OCI-LY7 (cell line): Measurements from ENCODE around the gene CTDSPL. TPM values are rescaled to one million over a fixed set of nuclear protein-coding genes. Genes with fewer than 3 reads are reported as not detected.

Source experiments
- BruUV-seq: library from RNA; stranded (reverse); fragments of 400-500 nt; replicated peaks from 2 replicates; lab custom pipeline; 2021; lab: Mats Ljungman, UMichigan
- CTCF ChIA-PET: fragments of 300-600 bp; sonication (Branson Sonifier 250); formaldehyde crosslinking; loops from one replicate; lab custom pipeline; 2022; ENCODE audit warnings: antibody characterized with exemption; ENCODE audit not compliant: unreplicated experiment; lab: Charles Lee
- POLR2A ChIA-PET: fragments of 300-600 bp; sonication (Branson Sonifier 250); formaldehyde crosslinking; loops from one replicate; lab custom pipeline; 2022; ENCODE audit warnings: antibody characterized with exemption; lab: Charles Lee
- DNase-seq: peaks from one replicate; pipeline ENCODE4 v3.0.0-alpha.2; 2015; ENCODE audit warnings: low spot score
- H2AFZ ChIP-seq: fragments of 200-600 bp; sonication (generic), shearing (Covaris generic); 2 replicates; pipeline ENCODE4 v1.6.1; 2014; ENCODE audit warnings: mild to moderate bottlenecking, antibody characterized with exemption, low read length, moderate library complexity
- H3K27ac ChIP-seq: fragments of 200-600 bp; sonication (generic); 2 replicates; pipeline ENCODE4 v1.5.1; 2014; ENCODE audit warnings: mixed run types, low read depth, mild to moderate bottlenecking, moderate library complexity, low read length, inconsistent platforms; ENCODE audit not compliant: poor library complexity, severe bottlenecking
- H3K36me3 ChIP-seq: fragments of 200-600 bp; sonication (generic); 2 replicates; pipeline ENCODE4 v1.6.1; 2014; ENCODE audit warnings: mild to moderate bottlenecking, antibody characterized with exemption, low read length, moderate library complexity, mixed read lengths; ENCODE audit not compliant: insufficient read depth
- H3K4me1 ChIP-seq: fragments of 200-600 bp; sonication (generic); 2 replicates; pipeline ENCODE4 v1.5.1; 2014; ENCODE audit warnings: mild to moderate bottlenecking, low read length; ENCODE audit not compliant: insufficient read depth, poor library complexity, severe bottlenecking
- H3K4me2 ChIP-seq: fragments of 200-600 bp; sonication (generic); 2 replicates; pipeline ENCODE4 v1.6.1; 2014; ENCODE audit warnings: mild to moderate bottlenecking, low read length
- H3K4me3 ChIP-seq: fragments of 200-600 bp; sonication (generic); 2 replicates; pipeline ENCODE4 v1.5.1; 2014; ENCODE audit warnings: mild to moderate bottlenecking, low read depth, low read length; ENCODE audit not compliant: poor library complexity, severe bottlenecking
- H3K79me2 ChIP-seq: fragments of 200-600 bp; sonication (generic); 2 replicates; pipeline ENCODE4 v1.6.1; 2016; ENCODE audit warnings: low read depth, mild to moderate bottlenecking, low read length, moderate library complexity, mixed read lengths; ENCODE audit not compliant: insufficient read depth
- H3K9me2 ChIP-seq: fragments of 200-600 bp; sonication (generic); 2 replicates; pipeline ENCODE4 v1.6.1; 2016; ENCODE audit warnings: mild to moderate bottlenecking, low read length, mixed read lengths; ENCODE audit not compliant: insufficient read depth
- H3K9me3 ChIP-seq: fragments of 200-600 bp; sonication (generic); 2 replicates; pipeline ENCODE4 v1.6.1; 2014; ENCODE audit warnings: mild to moderate bottlenecking, mixed run types, low read length, mixed read lengths
- H4K20me1 ChIP-seq: fragments of 200-600 bp; sonication (generic); 2 replicates; pipeline ENCODE4 v1.6.1; 2014; ENCODE audit warnings: mild to moderate bottlenecking, antibody characterized with exemption, low read length, moderate library complexity, mixed read lengths; ENCODE audit not compliant: insufficient read depth
- EZH2phosphoT487 ChIP-seq: fragments of 200-600 bp; sonication (generic); IDR thresholded peaks from 2 replicates; pipeline ENCODE4 v1.6.1; 2018; ENCODE audit warnings: low read depth, borderline replicate concordance, mild to moderate bottlenecking, mixed run types, antibody characterized with exemption, low read length, moderate library complexity, mixed read lengths
- intact Hi-C: fragments of 100-400 bp; cut with micrococcal nuclease; formaldehyde crosslinking; loops from one replicate; pipeline ENCODE4 v1.10.0; 2022; ENCODE audit not compliant: unreplicated experiment
- total RNA-seq, 2 experiments: library from RNA; depleted of rRNA in 1 of 2; stranded (reverse); fragments of >200 nt in 1 of 2; shearing (Covaris generic) in 1 of 2; gene quantifications; 2 replicates each; pipeline ENCODE4 v1.2.3, GENCODE V29; 2014 to 2022
- TF ChIP-seq, protein P1 (sequence below): fragments of 200-600 bp; sonication (generic); conservative IDR thresholded peaks from 2 replicates; pipeline ENCODE4 v1.5.1; 2014; ENCODE audit warnings: mild to moderate bottlenecking, antibody characterized with exemption, low read length, moderate library complexity, mixed read lengths

The CTDSPL gene
- total RNA-seq, 2 experiments from 2014 or later: 0.38 TPM; not detected in 1

GRCh38 chr3:37924453-37924852 lies 62.8 kb downstream of the CTDSPL start:
- no peaks in the 10 kb centered on the region for H3K4me1 ChIP-seq
- H3K27ac ChIP-seq: no peak overlapping the region
- H2AFZ ChIP-seq: no peak overlapping the region
- no peaks in the 10 kb centered on the region for H3K79me2 ChIP-seq
- H4K20me1 ChIP-seq: no peaks in the 10 kb centered on the region
- no peak overlapping the region for H3K4me3 ChIP-seq
- intact Hi-C loops: no loop called here
- no peaks in the 10 kb centered on the region for H3K9me3 ChIP-seq
- no peak overlapping the region for H3K4me2 ChIP-seq
- no peaks in the 10 kb centered on the region for H3K9me2 ChIP-seq
- TF ChIP-seq, protein P1, sequence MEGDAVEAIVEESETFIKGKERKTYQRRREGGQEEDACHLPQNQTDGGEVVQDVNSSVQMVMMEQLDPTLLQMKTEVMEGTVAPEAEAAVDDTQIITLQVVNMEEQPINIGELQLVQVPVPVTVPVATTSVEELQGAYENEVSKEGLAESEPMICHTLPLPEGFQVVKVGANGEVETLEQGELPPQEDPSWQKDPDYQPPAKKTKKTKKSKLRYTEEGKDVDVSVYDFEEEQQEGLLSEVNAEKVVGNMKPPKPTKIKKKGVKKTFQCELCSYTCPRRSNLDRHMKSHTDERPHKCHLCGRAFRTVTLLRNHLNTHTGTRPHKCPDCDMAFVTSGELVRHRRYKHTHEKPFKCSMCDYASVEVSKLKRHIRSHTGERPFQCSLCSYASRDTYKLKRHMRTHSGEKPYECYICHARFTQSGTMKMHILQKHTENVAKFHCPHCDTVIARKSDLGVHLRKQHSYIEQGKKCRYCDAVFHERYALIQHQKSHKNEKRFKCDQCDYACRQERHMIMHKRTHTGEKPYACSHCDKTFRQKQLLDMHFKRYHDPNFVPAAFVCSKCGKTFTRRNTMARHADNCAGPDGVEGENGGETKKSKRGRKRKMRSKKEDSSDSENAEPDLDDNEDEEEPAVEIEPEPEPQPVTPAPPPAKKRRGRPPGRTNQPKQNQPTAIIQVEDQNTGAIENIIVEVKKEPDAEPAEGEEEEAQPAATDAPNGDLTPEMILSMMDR: no peak
- no peak for TF ChIP-seq EZH2phosphoT487
- no peaks in the 10 kb centered on the region for H3K36me3 ChIP-seq
- BruUV-seq: no TSS peak
- CTCF ChIA-PET: no interaction called here
- DNase-seq: no peak
- POLR2A ChIA-PET: no interaction called here

GRCh38 chr3:37925157-37925556 lies 63.5 kb downstream of the CTDSPL start:
- no peak for DNase-seq
- no TSS peak for BruUV-seq
- TF ChIP-seq EZH2phosphoT487: no peak
- TF ChIP-seq, protein P1: no peak
- Histone ChIP-seq H3K9me2 (no peaks in the 10 kb centered on the region), H2AFZ (no peak overlapping the region; the same call in 1 of the 2 replicates), H3K4me1 (no peaks in the 10 kb centered on the region), H3K27ac (no peak overlapping the region), H3K79me2 (no peaks in the 10 kb centered on the region), H4K20me1 (no peaks in the 10 kb centered on the region), H3K4me3 (no peak overlapping the region), H3K9me3 (no peaks in the 10 kb centered on the region), H3K4me2 (no peak overlapping the region), H3K36me3 (no peaks in the 10 kb centered on the region)
- POLR2A ChIA-PET: no interaction called here
- intact Hi-C loops: no loop called here
- CTCF ChIA-PET: no interaction called here

DNA sequence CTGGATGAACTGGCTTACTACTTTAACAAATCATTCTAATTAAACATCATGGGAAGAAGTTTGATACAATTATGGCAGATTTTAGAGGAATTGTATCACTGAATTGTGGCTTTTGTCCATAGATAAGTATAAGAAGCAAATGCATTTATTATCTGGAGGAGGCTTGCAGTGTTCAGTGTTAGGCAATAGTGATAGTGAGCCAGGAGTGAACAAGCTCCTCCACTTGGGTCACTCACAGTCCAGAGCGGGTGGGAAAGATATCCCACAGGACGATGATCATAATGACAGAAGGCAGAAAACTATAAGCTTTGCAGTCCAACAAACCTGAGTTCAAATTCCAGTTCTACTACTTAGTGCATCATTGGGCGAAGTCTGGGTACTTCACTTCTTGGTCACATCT lies 64.9 kb downstream of the CTDSPL start:
- Histone ChIP-seq H3K4me3 (no peak overlapping the region), H4K20me1 (no peaks in the 10 kb centered on the region), H2AFZ (no peak overlapping the region), H3K4me1 (no peaks in the 10 kb centered on the region), H3K79me2 (no peaks in the 10 kb centered on the region), H3K4me2 (no peak overlapping the region), H3K27ac (no peak overlapping the region), H3K9me3 (no peaks in the 10 kb centered on the region), H3K9me2 (no peaks in the 10 kb centered on the region), H3K36me3 (no peaks in the 10 kb centered on the region)
- DNase-seq: no peak
- ChIA-PET CTCF (no interaction called here), POLR2A (no interaction called here)
- BruUV-seq: no TSS peak
- TF ChIP-seq, protein P1: no peak
- no peak for TF ChIP-seq EZH2phosphoT487
- intact Hi-C loops: no loop called here
